Fibroblast of lung (primary cell): ENCODE data around the gene FNDC8. TPM values are rescaled to one million over a fixed set of nuclear protein-coding genes. Genes with fewer than 3 reads are reported as not detected.

Source experiments
- DNase-seq, 2 donors: peaks; one replicate each; pipeline versions ENCODE4 v3.0.0 to v3.0.0-alpha.2; 2010; ENCODE audit warnings: low read depth in 2 of 2
- H2AFZ ChIP-seq: 2 replicates; pipeline ENCODE4 v1.5.1; 2012; ENCODE audit warnings: low read length, control low read depth, inconsistent platforms
- H3K27ac ChIP-seq: 2 replicates; pipeline ENCODE4 v1.5.1; 2011; ENCODE audit warnings: low read length, control low read depth; ENCODE audit not compliant: insufficient read depth
- H3K27me3 ChIP-seq: 2 replicates; pipeline ENCODE4 v1.5.1; 2011; ENCODE audit warnings: mild to moderate bottlenecking, low read length; ENCODE audit not compliant: control insufficient read depth, insufficient read depth
- H3K36me3 ChIP-seq: 2 replicates; pipeline ENCODE4 v1.5.1; 2011; ENCODE audit warnings: low read length; ENCODE audit not compliant: control insufficient read depth, insufficient read depth
- H3K4me1 ChIP-seq: 2 replicates; pipeline ENCODE4 v1.5.1; 2011; ENCODE audit warnings: low read length; ENCODE audit not compliant: control insufficient read depth, insufficient read depth; ENCODE audit errors: extremely low read depth
- H3K4me2 ChIP-seq: 2 replicates; pipeline ENCODE4 v1.5.1; 2011; ENCODE audit warnings: low read length, control low read depth; ENCODE audit not compliant: insufficient read depth; ENCODE audit errors: extremely low read depth
- H3K4me3 ChIP-seq, 4 experiments: fragments of 200-600 bp in 1 of 4; sonication (generic) in 1 of 4; replicated peaks in 1 of 4; 2 replicates each; pipeline ENCODE4 v1.5.1; 2011 to 2016; ENCODE audit warnings: low read length in 4 of 4, low read depth in 3 of 4, mild to moderate bottlenecking in 3 of 4, control low read depth in 2 of 4, inconsistent platforms in 1 of 4, mixed read lengths in 1 of 4; ENCODE audit not compliant: insufficient read depth in 1 of 4; ENCODE audit errors: control extremely low read depth in 1 of 4
- H3K79me2 ChIP-seq: 2 replicates; pipeline ENCODE4 v1.5.1; 2012; ENCODE audit warnings: mild to moderate bottlenecking, low read length, inconsistent platforms; ENCODE audit not compliant: control insufficient read depth, insufficient read depth
- H3K9ac ChIP-seq: 2 replicates; pipeline ENCODE4 v1.5.1; 2011; ENCODE audit warnings: mild to moderate bottlenecking, low read length, control low read depth; ENCODE audit not compliant: insufficient read depth
- H3K9me3 ChIP-seq: 2 replicates; pipeline ENCODE4 v1.5.1; 2012; ENCODE audit warnings: low read depth, low read length; ENCODE audit not compliant: control insufficient read depth, insufficient read depth
- H4K20me1 ChIP-seq: 2 replicates; pipeline ENCODE4 v1.5.1; 2011; ENCODE audit warnings: low read length; ENCODE audit not compliant: control insufficient read depth, insufficient read depth; ENCODE audit errors: extremely low read depth
- EZH2 ChIP-seq: IDR thresholded peaks from 2 replicates; pipeline ENCODE4 v1.5.1; 2012; ENCODE audit warnings: low read length, control low read depth, mild to moderate bottlenecking; ENCODE audit errors: missing control alignments
- polyA plus RNA-seq, 2 donors: library from polyadenylated mRNA; depleted of rRNA in 1 of 2; stranded (reverse) in 1 of 2; unstranded in 1 of 2; fragments of >200 nt; gene quantifications; 2 replicates each; pipeline ENCODE4 v1.2.1, GENCODE V29; 2011 to 2012; ENCODE audit warnings: missing spikeins in 1 of 2
- total RNA-seq: library from RNA; depleted of rRNA; stranded (reverse); fragments of >200 nt; gene quantifications from 2 replicates; pipeline ENCODE4 v1.2.1, GENCODE V29; 2014
- TF ChIP-seq, protein P1 (sequence below), 2 donors: IDR thresholded peaks in 1 of 2; conservative IDR thresholded peaks in 1 of 2; 1 replicate in 1 of 2; 2 replicates in 1 of 2; pipeline ENCODE4 v1.5.1; 2011 to 2012; ENCODE audit warnings: low read length in 2 of 2, control low read depth in 1 of 2, inconsistent platforms in 1 of 2, low read depth in 1 of 2, mild to moderate bottlenecking in 1 of 2

The FNDC8 gene
- total and polyA plus RNA-seq, 2 donors (not counting 1 experiment from before 2014, with no cell fraction given), result not detected

GRCh38 chr17:35159940-35160339, 38.5 kb downstream of the FNDC8 start:
- DNase-seq, result no peak
- H2AFZ ChIP-seq, result no peak overlapping the region
- no peaks in the 10 kb centered on the region for H3K79me2 ChIP-seq
- peaks cover 12% of the 10 kb centered on the region for H3K27me3 ChIP-seq
- H3K27ac ChIP-seq, result no peak overlapping the region
- no peaks in the 10 kb centered on the region for H3K9me3 ChIP-seq
- no peaks in the 10 kb centered on the region for H3K36me3 ChIP-seq
- no peak overlapping the region for H3K9ac ChIP-seq
- TF ChIP-seq EZH2, result no peak
- TF ChIP-seq, protein P1, sequence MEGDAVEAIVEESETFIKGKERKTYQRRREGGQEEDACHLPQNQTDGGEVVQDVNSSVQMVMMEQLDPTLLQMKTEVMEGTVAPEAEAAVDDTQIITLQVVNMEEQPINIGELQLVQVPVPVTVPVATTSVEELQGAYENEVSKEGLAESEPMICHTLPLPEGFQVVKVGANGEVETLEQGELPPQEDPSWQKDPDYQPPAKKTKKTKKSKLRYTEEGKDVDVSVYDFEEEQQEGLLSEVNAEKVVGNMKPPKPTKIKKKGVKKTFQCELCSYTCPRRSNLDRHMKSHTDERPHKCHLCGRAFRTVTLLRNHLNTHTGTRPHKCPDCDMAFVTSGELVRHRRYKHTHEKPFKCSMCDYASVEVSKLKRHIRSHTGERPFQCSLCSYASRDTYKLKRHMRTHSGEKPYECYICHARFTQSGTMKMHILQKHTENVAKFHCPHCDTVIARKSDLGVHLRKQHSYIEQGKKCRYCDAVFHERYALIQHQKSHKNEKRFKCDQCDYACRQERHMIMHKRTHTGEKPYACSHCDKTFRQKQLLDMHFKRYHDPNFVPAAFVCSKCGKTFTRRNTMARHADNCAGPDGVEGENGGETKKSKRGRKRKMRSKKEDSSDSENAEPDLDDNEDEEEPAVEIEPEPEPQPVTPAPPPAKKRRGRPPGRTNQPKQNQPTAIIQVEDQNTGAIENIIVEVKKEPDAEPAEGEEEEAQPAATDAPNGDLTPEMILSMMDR (conservative IDR thresholded peaks at IDR 0.05 in 1 of 2, IDR thresholded peaks at IDR 0.05 in 1 of 2; ENCODE audit: low read depth in 1 of 2, low read length in 2 of 2), result no peak
- H3K4me2 ChIP-seq, result no peak overlapping the region
- no peaks in the 10 kb centered on the region for H3K4me1 ChIP-seq
- H3K4me3 ChIP-seq, result no peak overlapping the region
- H4K20me1 ChIP-seq, result no peaks in the 10 kb centered on the region

GRCh38 chr17:35160354-35161201, 39.2 kb downstream of the FNDC8 start:
- DNase-seq, result no peak
- H3K27me3 ChIP-seq, result peaks cover 12% of the 10 kb centered on the region
- H3K4me3 ChIP-seq, result no peak overlapping the region

DNA sequence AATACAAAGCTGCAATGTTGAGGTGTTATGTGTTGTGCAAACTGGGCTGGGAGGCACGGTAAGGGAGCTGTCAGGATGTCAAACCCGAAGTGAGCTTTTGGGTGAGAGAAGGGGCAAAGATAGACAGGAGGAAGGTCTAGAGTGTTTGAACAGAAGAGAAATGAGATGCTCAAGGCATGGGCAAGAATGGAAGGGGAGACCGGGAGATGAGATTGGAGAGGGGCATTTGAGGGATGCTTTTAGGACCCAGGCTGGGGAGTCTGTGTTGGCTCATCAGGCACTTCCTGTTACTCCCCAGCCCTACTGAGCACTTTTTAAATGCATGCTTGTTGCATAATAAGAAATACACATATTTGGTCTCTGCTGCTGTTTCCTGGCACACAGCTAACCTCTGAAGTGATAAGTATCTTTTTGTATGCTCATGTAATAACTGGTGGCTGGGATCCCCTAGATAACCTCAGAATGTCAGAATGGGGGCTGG, 39.9 kb downstream of the FNDC8 start:
- DNase-seq, result no peak

More at GRCh38 chr17:35160354-35161201, 39.2 kb downstream of the FNDC8 start:
- TF ChIP-seq EZH2, result no peak
- TF ChIP-seq, protein P1 (conservative IDR thresholded peaks at IDR 0.05 in 1 of 2, IDR thresholded peaks at IDR 0.05 in 1 of 2; ENCODE audit: low read depth in 1 of 2, low read length in 2 of 2), result no peak
- Histone ChIP-seq H3K9me3 (no peaks in the 10 kb centered on the region), H3K9ac (no peak overlapping the region), H3K4me2 (no peak overlapping the region), H2AFZ (no peak overlapping the region), H3K27ac (no peak overlapping the region), H4K20me1 (no peaks in the 10 kb centered on the region), H3K4me1 (no peaks in the 10 kb centered on the region), H3K79me2 (no peaks in the 10 kb centered on the region), H3K36me3 (no peaks in the 10 kb centered on the region)

More for the DNA sequence above, 39.9 kb downstream of the FNDC8 start:
- H3K9me3 ChIP-seq, result no peaks in the 10 kb centered on the region
- H3K4me2 ChIP-seq, result no peak overlapping the region
- no peak overlapping the region for H2AFZ ChIP-seq
- no peaks in the 10 kb centered on the region for H3K36me3 ChIP-seq
- H3K27ac ChIP-seq, result no peak overlapping the region
- H3K27me3 ChIP-seq, result peaks cover 12% of the 10 kb centered on the region
- H3K79me2 ChIP-seq, result no peaks in the 10 kb centered on the region
- no peaks in the 10 kb centered on the region for H4K20me1 ChIP-seq
- H3K4me1 ChIP-seq, result no peaks in the 10 kb centered on the region
- H3K9ac ChIP-seq, result no peak overlapping the region
- no peak overlapping the region for H3K4me3 ChIP-seq
- no peak for TF ChIP-seq EZH2
- TF ChIP-seq, protein P1 (conservative IDR thresholded peaks at IDR 0.05 in 1 of 2, IDR thresholded peaks at IDR 0.05 in 1 of 2; ENCODE audit: low read depth in 1 of 2, low read length in 2 of 2), result no peak
